Right lobe of liver (tissue), 6 donors: ENCODE results near the gene DYSF. TPM values are rescaled to one million over a fixed set of nuclear protein-coding genes. Genes with fewer than 3 reads are reported as not detected.
A peak's percentile ranks its signal among the peaks of the same experiment; 100 is the strongest.

Source experiments
- ATAC-seq, 4 donors: fragments of 200-7000 bp; cut with Tn5 transposase; one replicate each; pipeline ENCODE4 v1.9.1; 2020; ENCODE audit warnings: mild to moderate bottlenecking in 4 of 4, moderate library complexity in 4 of 4
- DNase-seq, 3 donors: peaks; one replicate each; pipeline ENCODE4 v3.0.0-alpha.2; 2020
- H3K27ac ChIP-seq, 3 donors: fragments of 200-600 bp; one replicate each; pipeline ENCODE4 v1.8.0; 2022
- H3K27me3 ChIP-seq, 2 donors: fragments of 200-600 bp; one replicate each; pipeline ENCODE4 v1.8.0; 2022
- H3K36me3 ChIP-seq, 4 donors: fragments of 200-600 bp; sonication (generic) in 1 of 4; one replicate each; pipeline versions ENCODE4 v1.5.1 to v1.8.0; 2017 to 2022; ENCODE audit warnings: control low read depth in 1 of 4
- H3K4me1 ChIP-seq, 4 donors: fragments of 200-600 bp; sonication (generic) in 1 of 4; one replicate each; pipeline versions ENCODE4 v1.5.1 to v1.8.0; 2017 to 2022; ENCODE audit warnings: control low read depth in 1 of 4
- H3K4me3 ChIP-seq, 3 donors: fragments of 200-600 bp; one replicate each; pipeline ENCODE4 v1.8.0; 2022
- H3K9me3 ChIP-seq, 4 donors: fragments of 200-600 bp; sonication (generic) in 1 of 4; one replicate each; pipeline versions ENCODE4 v1.5.1 to v1.8.0; 2017 to 2022; ENCODE audit warnings: control low read depth in 1 of 4
- POLR2A ChIP-seq: fragments of 450-650 bp; IDR thresholded peaks from one replicate; pipeline ENCODE4 v1.6.1; 2017; ENCODE audit warnings: antibody characterized with exemption, mild to moderate bottlenecking
- WGBS: methylation state at CpG from one replicate; pipeline ENCODE4 v1.1.6; 2018; ENCODE audit warnings: low coverage, low lambda C conversion rate; ENCODE audit not compliant: insufficient coverage; ENCODE audit errors: missing lambda C conversion rate; 5-methylcytosine and 5-hydroxymethylcytosine counted together
- intact Hi-C, 2 donors: fragments of 100-400 bp; cut with DNase I; formaldehyde crosslinking; loops; one replicate each; pipeline versions ENCODE4 v1.11.2 to v1.14.1; 2022
- total RNA-seq, 6 experiments: library from RNA; depleted of rRNA in 2 of 6; stranded (reverse); fragments of >200 nt in 2 of 6; fragmentation: NEBNext Ultra II Directional in 3 of 6; extraction: Animal tissue kit (Norgen Biotek cat#: 25700) in 3 of 6; gene quantifications; one replicate each; pipeline versions ENCODE4 v1.1.0 to v1.2.4, GENCODE V29; 2016 to 2023
- TF ChIP-seq, protein P1 (sequence below), 4 donors: fragments of 200-600 bp in 3 of 4; fragments of 450-650 bp in 1 of 4; IDR thresholded peaks; one replicate each; pipeline versions ENCODE4 v1.5.1 to v1.8.0; 2016 to 2022; ENCODE audit warnings: antibody characterized with exemption in 4 of 4, mild to moderate bottlenecking in 2 of 4
- donor health status: DM: no; HTN: yes; CAD: no.
- donor health status: DM: no; HTN: no; CAD: no.
- donor health status: DM: no; HTN: no; CAD: no.
- donor health status: DM: no; HTN: yes; CAD: no.
- donor health status: DM: no; HTN: yes; CAD: no.

Gene DYSF
- total RNA-seq, 6 experiments from 2014 or later = 21.8 to 55.0 (median 32.9) TPM

DNA sequence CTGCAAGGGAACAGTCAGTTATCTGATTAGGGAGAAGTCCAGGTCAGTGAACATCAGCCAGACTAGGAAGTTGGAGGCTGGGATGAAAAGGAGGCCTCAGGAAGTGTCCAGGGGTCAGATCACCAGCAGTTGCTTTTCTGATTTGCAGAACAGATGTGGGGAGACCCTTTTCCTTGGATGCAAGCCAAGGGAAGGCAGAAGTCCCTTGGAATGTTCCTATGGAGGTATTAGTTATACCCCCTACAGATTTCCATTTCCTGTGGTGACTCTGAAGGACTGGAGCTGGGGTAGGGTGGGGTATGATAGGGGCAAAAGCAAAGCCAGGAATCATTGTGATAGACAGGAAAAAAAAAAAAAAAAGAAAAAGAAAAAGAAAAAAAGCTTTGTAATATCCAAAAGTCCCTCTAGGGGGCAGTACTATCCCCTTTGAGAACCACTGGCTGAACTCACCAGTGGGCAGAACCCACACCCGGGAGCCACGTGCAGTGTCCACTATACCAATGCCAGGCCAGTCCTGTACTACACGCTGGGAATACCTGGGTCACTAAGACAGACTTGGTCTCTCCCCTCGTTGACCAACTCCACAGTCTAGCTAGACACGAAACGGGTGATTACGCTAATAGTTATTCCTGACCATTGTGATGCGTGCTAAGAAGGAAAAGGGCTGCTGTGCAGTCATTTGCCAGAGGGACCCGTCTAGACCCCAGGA lies 7.4 kb downstream of the DYSF start:
- Histone ChIP-seq H3K36me3 (no peaks in the 10 kb centered on the region), H3K9me3 (no peaks in the 10 kb centered on the region), H3K4me3 (no peak overlapping the region), H3K4me1 (peaks cover 0 to 62% (median 24%) of the 10 kb centered on the region in 4 donors), H3K27me3 (no peaks in the 10 kb centered on the region), H3K27ac (peak overlapping the region in 2 of 3 donors; percentile 53 to 70)
- intact Hi-C loops = no loop called here
- peak; percentile 57 to 67 (median 64) for ATAC-seq
- TF ChIP-seq, protein P1, sequence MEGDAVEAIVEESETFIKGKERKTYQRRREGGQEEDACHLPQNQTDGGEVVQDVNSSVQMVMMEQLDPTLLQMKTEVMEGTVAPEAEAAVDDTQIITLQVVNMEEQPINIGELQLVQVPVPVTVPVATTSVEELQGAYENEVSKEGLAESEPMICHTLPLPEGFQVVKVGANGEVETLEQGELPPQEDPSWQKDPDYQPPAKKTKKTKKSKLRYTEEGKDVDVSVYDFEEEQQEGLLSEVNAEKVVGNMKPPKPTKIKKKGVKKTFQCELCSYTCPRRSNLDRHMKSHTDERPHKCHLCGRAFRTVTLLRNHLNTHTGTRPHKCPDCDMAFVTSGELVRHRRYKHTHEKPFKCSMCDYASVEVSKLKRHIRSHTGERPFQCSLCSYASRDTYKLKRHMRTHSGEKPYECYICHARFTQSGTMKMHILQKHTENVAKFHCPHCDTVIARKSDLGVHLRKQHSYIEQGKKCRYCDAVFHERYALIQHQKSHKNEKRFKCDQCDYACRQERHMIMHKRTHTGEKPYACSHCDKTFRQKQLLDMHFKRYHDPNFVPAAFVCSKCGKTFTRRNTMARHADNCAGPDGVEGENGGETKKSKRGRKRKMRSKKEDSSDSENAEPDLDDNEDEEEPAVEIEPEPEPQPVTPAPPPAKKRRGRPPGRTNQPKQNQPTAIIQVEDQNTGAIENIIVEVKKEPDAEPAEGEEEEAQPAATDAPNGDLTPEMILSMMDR (IDR thresholded peaks at IDR 0.05) = peak; percentile 49 to 66 (median 56)
- TF ChIP-seq POLR2A = no peak
- 25% methylated on average over 7 of the region's 9 CpGs for WGBS
- DNase-seq = peak in 1 of 3 donors; percentile 75

DNA sequence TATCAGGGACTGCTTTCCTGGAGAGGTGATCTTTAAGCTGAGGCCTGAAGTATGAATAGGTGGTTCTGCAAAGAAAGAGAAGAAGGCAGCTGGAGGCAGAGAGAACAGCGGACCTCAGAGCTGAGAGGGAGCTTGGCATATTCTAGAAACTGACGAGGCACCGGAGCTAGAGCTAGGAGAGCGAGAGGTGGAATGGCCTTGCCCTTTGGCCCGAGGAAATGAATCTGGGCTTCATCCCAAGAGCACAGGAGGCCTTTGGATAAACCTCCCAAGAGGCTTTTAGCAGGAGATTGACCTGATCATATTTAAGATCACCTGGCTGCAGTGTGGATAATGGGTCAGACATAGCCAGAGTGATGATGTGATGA lies 7.9 kb downstream of the DYSF start:
- Histone ChIP-seq H3K27ac (peak overlapping the region in 2 of 3 donors; percentile 53 to 70), H3K27me3 (no peaks in the 10 kb centered on the region), H3K4me1 (peaks cover 0 to 56% (median 21%) of the 10 kb centered on the region in 4 donors), H3K36me3 (no peaks in the 10 kb centered on the region), H3K9me3 (no peaks in the 10 kb centered on the region), H3K4me3 (no peak overlapping the region)
- WGBS = 51% methylated on average over 5 of the region's 5 CpGs
- DNase-seq (peak in 2 of 3 donors; percentile 71 to 73), ATAC-seq (peak; percentile 24 to 59 (median 52))
- intact Hi-C loops = no loop called here
- TF ChIP-seq POLR2A = no peak
- TF ChIP-seq, protein P1 (IDR thresholded peaks at IDR 0.05) = no peak

DNA sequence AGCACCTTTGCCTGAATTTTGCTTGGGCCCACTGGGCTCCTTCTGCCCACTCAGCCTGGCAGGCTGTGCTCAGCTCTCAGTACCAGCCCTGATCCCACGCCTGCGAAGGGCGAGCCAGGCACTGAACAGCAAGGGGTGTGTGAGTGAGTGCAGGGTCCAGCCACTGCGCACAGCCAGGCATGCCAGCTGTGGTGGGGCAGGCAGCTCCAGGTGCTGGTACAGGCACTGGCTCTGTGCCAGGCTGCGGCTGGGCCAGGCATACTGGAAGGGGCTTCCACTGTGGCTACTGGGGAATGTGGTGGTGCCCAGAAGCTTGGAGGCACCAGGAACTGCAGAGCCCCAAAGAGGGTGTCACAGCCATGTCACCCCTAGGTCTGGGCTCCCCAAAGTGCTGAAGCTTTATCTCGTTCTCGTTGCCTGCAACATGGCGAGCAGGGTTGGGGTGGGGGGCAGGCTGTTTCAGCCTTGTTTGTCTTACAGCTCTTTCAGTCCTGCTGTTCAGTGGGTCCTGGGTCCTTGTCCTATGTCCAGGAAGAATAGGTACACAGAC lies 8.8 kb downstream of the DYSF start:
- Histone ChIP-seq H3K27me3 (no peaks in the 10 kb centered on the region), H3K4me1 (peaks cover 0 to 48% (median 17%) of the 10 kb centered on the region in 4 donors), H3K36me3 (no peaks in the 10 kb centered on the region), H3K4me3 (no peak overlapping the region), H3K27ac (peak overlapping the region in 1 of 3 donors; percentile 70), H3K9me3 (no peaks in the 10 kb centered on the region)
- DNase-seq = peak in 2 of 3 donors; percentile 47 to 53
- intact Hi-C loops = no loop called here
- no peak for ATAC-seq
- TF ChIP-seq POLR2A = no peak
- TF ChIP-seq, protein P1 (IDR thresholded peaks at IDR 0.05) = no peak
- no CpG with 5 or more reads among the region's 8 CpGs for WGBS

DNA sequence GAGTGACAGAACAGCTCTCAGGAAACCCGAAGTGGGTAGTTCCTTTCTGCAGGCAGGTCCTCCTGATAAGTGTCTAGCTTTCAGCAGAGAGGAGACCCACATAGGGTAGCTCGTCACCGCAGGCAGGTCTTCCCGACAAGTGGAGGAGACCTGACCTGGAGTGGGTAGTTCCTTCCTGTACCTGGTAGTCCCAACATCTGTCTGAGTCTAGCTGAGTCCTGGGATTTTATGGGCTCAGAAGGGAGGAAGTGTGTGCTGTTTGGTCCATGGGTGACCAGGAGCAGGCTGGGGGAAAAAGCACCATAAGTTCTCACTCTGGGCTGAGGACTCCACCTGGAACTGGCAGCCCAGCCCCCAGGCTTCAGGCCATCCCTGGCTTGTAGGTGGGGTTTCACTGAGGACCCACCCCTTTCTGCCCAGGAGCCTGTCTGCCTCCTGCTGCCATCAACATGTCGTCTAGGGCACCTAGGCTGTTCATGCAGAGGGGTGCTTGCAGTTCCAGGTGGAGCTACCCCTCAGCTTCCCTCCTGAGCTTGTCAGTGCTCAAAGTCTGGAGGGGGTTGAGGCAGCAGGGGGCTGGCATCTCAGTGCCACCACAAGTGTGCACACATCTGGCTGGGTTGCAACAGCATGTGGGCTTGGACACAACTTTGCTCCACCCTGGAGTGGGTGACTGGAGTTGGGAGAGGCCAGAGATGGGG lies 9.4 kb downstream of the DYSF start:
- H3K36me3 ChIP-seq = no peaks in the 10 kb centered on the region
- H3K4me3 ChIP-seq = no peak overlapping the region
- no peaks in the 10 kb centered on the region for H3K9me3 ChIP-seq
- DNase-seq (peak in 2 of 3 donors; percentile 40 to 48), ATAC-seq (no peak)
- H3K27ac ChIP-seq = no peak overlapping the region
- TF ChIP-seq, protein P1 (IDR thresholded peaks at IDR 0.05) = no peak
- no peak for TF ChIP-seq POLR2A
- H3K27me3 ChIP-seq = no peaks in the 10 kb centered on the region
- H3K4me1 ChIP-seq = peaks cover 0 to 41% (median 15%) of the 10 kb centered on the region in 4 donors
- intact Hi-C loops = no loop called here
- 100% methylated on average over 1 of the region's 5 CpGs for WGBS
